ENCODE measurements around the gene SART3. TPM values are rescaled to one million over a fixed set of nuclear protein-coding genes. Genes with fewer than 3 reads are reported as not detected.

The SART3 gene
- total and polyA plus RNA-seq, 2 of the 13 experiments (the other 11 are each of a cell fraction or from before 2014, with no cell fraction given) = 16.1 to 69.9 TPM

- TF ChIP-seq EP300 (IDR thresholded peaks at IDR 0.05; ENCODE audit: low read depth in 2 of 2, low read length in 2 of 2) (no peak), EP300 (CRISPR knock-in tag; IDR thresholded peaks at IDR 0.05; ENCODE audit: borderline replicate concordance) (no peak), RORA (CRISPR knock-in tag; IDR thresholded peaks at IDR 0.05) (no peak), SAP130 (CRISPR knock-in tag; IDR thresholded peaks at IDR 0.05; ENCODE audit: low read depth) (peak; percentile 99), ZNF616 (CRISPR knock-in tag; IDR thresholded peaks at IDR 0.05; ENCODE audit: low read depth) (0 out of 2 replicates have a peak, but pooled peaks have one; percentile 36), GPBP1L1 (CRISPR knock-in tag; IDR thresholded peaks at IDR 0.05) (no peak), ZNF766 (CRISPR knock-in tag; IDR thresholded peaks at IDR 0.05; ENCODE audit: borderline replicate concordance) (no peak), NR2F6 (IDR thresholded peaks at IDR 0.05) (no peak), NR2F6 (CRISPR knock-in tag; IDR thresholded peaks at IDR 0.05) (peak; percentile 30; the same call in 1 of the 2 replicates), RBFOX2 (IDR thresholded peaks at IDR 0.05; ENCODE audit: low read depth, low read length) (peak; percentile 88), ZNF552 (CRISPR knock-in tag; IDR thresholded peaks at IDR 0.05; ENCODE audit: borderline replicate concordance) (no peak), CC2D1A (CRISPR knock-in tag; IDR thresholded peaks at IDR 0.05) (no peak), ZNF260 (CRISPR knock-in tag; IDR thresholded peaks at IDR 0.05; ENCODE audit: borderline replicate concordance, low read depth) (no peak), MYC (CRISPR knock-in tag; IDR thresholded peaks at IDR 0.05; ENCODE audit: borderline replicate concordance) (peak; percentile 69; the same call in 1 of the 2 replicates), ARHGAP35 (CRISPR knock-in tag; IDR thresholded peaks at IDR 0.05; ENCODE audit: borderline replicate concordance) (no peak), ZBTB7A (CRISPR knock-in tag; IDR thresholded peaks at IDR 0.05) (no peak), FOXA1 (IDR thresholded peaks at IDR 0.05) (no peak), FOXA1 (CRISPR knock-in tag; IDR thresholded peaks at IDR 0.05) (no peak), TOE1 (CRISPR knock-in tag; IDR thresholded peaks at IDR 0.05) (no peak; the same call in 1 of the 2 replicates), ZNF431 (CRISPR knock-in tag; IDR thresholded peaks at IDR 0.05; ENCODE audit: borderline replicate concordance, low read depth) (peak; percentile 63), SP2 (CRISPR knock-in tag; IDR thresholded peaks at IDR 0.05) (peak; percentile 68), MED13 (CRISPR knock-in tag; IDR thresholded peaks at IDR 0.05) (0 out of 2 replicates have a peak, but pooled peaks have one; percentile 52), ZNF354B (CRISPR knock-in tag; IDR thresholded peaks at IDR 0.05) (peak; percentile 93; the same call in 1 of the 2 replicates), GMEB1 (CRISPR knock-in tag; IDR thresholded peaks at IDR 0.05; ENCODE audit: borderline replicate concordance) (peak; percentile 90), SP140L (CRISPR knock-in tag; IDR thresholded peaks at IDR 0.05; ENCODE audit: borderline replicate concordance) (no peak), DNMT3B (CRISPR knock-in tag; conservative IDR thresholded peaks at IDR 0.05) (no peak), GZF1 (CRISPR knock-in tag; IDR thresholded peaks at IDR 0.05) (peak; percentile 67; the same call in 1 of the 2 replicates), ZNF839 (CRISPR knock-in tag; IDR thresholded peaks at IDR 0.05; ENCODE audit: borderline replicate concordance) (0 out of 2 replicates have a peak, but pooled peaks have one; percentile 58)
- TF ChIP-seq, protein P1, sequence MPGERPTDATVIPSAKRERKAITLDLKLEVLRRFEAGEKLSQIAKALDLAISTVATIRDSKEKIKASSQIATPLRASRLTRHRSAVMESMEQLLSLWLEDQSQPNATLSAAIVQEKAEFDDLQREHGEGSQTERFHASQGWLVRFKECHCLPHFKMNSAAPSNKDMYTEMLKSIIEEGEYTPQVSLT (CRISPR knock-in tag; IDR thresholded peaks at IDR 0.05; ENCODE audit: borderline replicate concordance, low read depth) = no peak; the same call in 1 of the 2 replicates
Measured at GRCh38 chr12:108562348-108563135, 1.6 kb upstream of the SART3 start, which contains the start of gene ISCU (continued).

All from HepG2 (cell line).